ENCODE results near the gene CLIC3. TPM values are rescaled to one million over a fixed set of nuclear protein-coding genes. Genes with fewer than 3 reads are reported as not detected.
A peak's percentile ranks its signal among the peaks of the same experiment; 100 is the strongest.

Gene CLIC3
- total RNA-seq, 2 donors from 2014 or later, result 6.5 to 11.8 TPM

- Histone ChIP-seq H3K4me1 (peaks cover 0 to 43% of the 10 kb centered on the region in 2 donors), H3K27ac (no peak overlapping the region), H3K27me3 (no peaks in the 10 kb centered on the region)
Measured at GRCh38 chr9:136997830-136998234, 1.5 kb upstream of the CLIC3 start.

GRCh38 chr9:136997371-136997770, 1.0 kb upstream of the CLIC3 start:
- no peaks in the 10 kb centered on the region for H3K36me3 ChIP-seq
- DNase-seq (ENCODE audit: low spot score), result no peak
- TF ChIP-seq CTCF (IDR thresholded peaks at IDR 0.05), result no peak
- no peak overlapping the region for H3K4me3 ChIP-seq
- H3K9me3 ChIP-seq, result no peaks in the 10 kb centered on the region
- H3K27me3 ChIP-seq, result no peaks in the 10 kb centered on the region
- no peak overlapping the region for H3K27ac ChIP-seq
- peaks cover 0 to 48% of the 10 kb centered on the region in 2 donors for H3K4me1 ChIP-seq

More at GRCh38 chr9:136997830-136998234, 1.5 kb upstream of the CLIC3 start:
- H3K9me3 ChIP-seq, result no peaks in the 10 kb centered on the region
- no peak overlapping the region for H3K4me3 ChIP-seq
- TF ChIP-seq CTCF (IDR thresholded peaks at IDR 0.05), result peak in 1 of 2 donors; percentile 22
- no peak for DNase-seq (ENCODE audit: low spot score)
- H3K36me3 ChIP-seq, result no peaks in the 10 kb centered on the region

GRCh38 chr9:136995772-136996311, 526 bp downstream of the CLIC3 start:
- DNase-seq (ENCODE audit: low spot score), result no peak
- Histone ChIP-seq H3K27me3 (no peaks in the 10 kb centered on the region), H3K4me3 (peak overlapping the region in 1 of 2 donors; percentile 33), H3K9me3 (no peaks in the 10 kb centered on the region), H3K27ac (peak overlapping the region in 1 of 2 donors; percentile 14), H3K4me1 (peaks cover 0 to 55% of the 10 kb centered on the region in 2 donors), H3K36me3 (no peaks in the 10 kb centered on the region)
- TF ChIP-seq CTCF (IDR thresholded peaks at IDR 0.05), result no peak

- no peaks in the 10 kb centered on the region for H3K9me3 ChIP-seq
- H3K27ac ChIP-seq, result no peak overlapping the region
- H3K4me3 ChIP-seq, result peak overlapping the region in 1 of 2 donors; percentile 33
- peaks cover 0 to 55% of the 10 kb centered on the region in 2 donors for H3K4me1 ChIP-seq
- DNase-seq (ENCODE audit: low spot score), result no peak
- no peaks in the 10 kb centered on the region for H3K27me3 ChIP-seq
- no peaks in the 10 kb centered on the region for H3K36me3 ChIP-seq
- TF ChIP-seq CTCF (IDR thresholded peaks at IDR 0.05), result no peak
Measured at GRCh38 chr9:136995362-136995761, 1.0 kb downstream of the CLIC3 start.

GRCh38 chr9:136994888-136995230, 1.5 kb downstream of the CLIC3 start:
- no peaks in the 10 kb centered on the region for H3K36me3 ChIP-seq
- TF ChIP-seq CTCF (IDR thresholded peaks at IDR 0.05), result no peak
- DNase-seq (ENCODE audit: low spot score), result no peak
- H3K27me3 ChIP-seq, result no peaks in the 10 kb centered on the region
- H3K4me1 ChIP-seq, result peaks cover 0 to 55% of the 10 kb centered on the region in 2 donors
- H3K9me3 ChIP-seq, result no peaks in the 10 kb centered on the region
- no peak overlapping the region for H3K27ac ChIP-seq
- peak overlapping the region in 1 of 2 donors; percentile 33 for H3K4me3 ChIP-seq
